SIG-M5 (cell line): ENCODE measurements around the gene STRN.
"Not testable (repeated sequence)": the region's sequence is repeated elsewhere in the genome, so short reads cannot be mapped to it uniquely, and the experiment has no call there.

ENCODE experiments used
- DNase-seq: peaks from one replicate; lab custom pipeline; 2025; lab: John Stamatoyannopoulos, UW

Gene STRN

GRCh38 chr2:36966370-36967235, at the start of gene STRN:
Gene STRN, minus strand, starts transcription at chr2:36966536. Its CDS starts 73 bp downstream, at chr2:36966463.
- peak; percentile 84 for DNase-seq

- no peak for DNase-seq
These were observed 46.9 kb upstream of the STRN start for GRCh38 chr2:37013315-37013641.

GRCh38 chr2:37011130-37011529, 44.8 kb upstream of the STRN start:
- no peak for DNase-seq

GRCh38 chr2:37005118-37005868, 39.0 kb upstream of the STRN start:
- no peak for DNase-seq

- DNase-seq = no peak
These were observed 34.7 kb upstream of the STRN start for GRCh38 chr2:37000988-37001556.

- DNase-seq = no peak
These were observed 34.0 kb upstream of the STRN start for GRCh38 chr2:37000318-37000717.

- not testable (repeated sequence) for DNase-seq
These were observed 33.1 kb upstream of the STRN start for GRCh38 chr2:36999416-36999815.

- no peak for DNase-seq
These were observed 27.7 kb upstream of the STRN start for GRCh38 chr2:36993841-36994620.

GRCh38 chr2:36988008-36988407, 21.7 kb upstream of the STRN start:
- no peak for DNase-seq

GRCh38 chr2:36982467-36982866, 16.1 kb upstream of the STRN start:
- DNase-seq = no peak

- no peak for DNase-seq
These were observed 15.6 kb upstream of the STRN start for GRCh38 chr2:36981911-36982310.

GRCh38 chr2:36979007-36979406, 12.7 kb upstream of the STRN start:
- DNase-seq = not testable (repeated sequence)

GRCh38 chr2:36976065-36976464, 9.7 kb upstream of the STRN start:
- DNase-seq = no peak

GRCh38 chr2:36975306-36975705, 9.0 kb upstream of the STRN start:
- no peak for DNase-seq

GRCh38 chr2:36973320-36973719, 7.0 kb upstream of the STRN start:
- no peak for DNase-seq

GRCh38 chr2:36971990-36972389, 5.7 kb upstream of the STRN start:
- DNase-seq = no peak

- no peak for DNase-seq
These were observed 1.0 kb upstream of the STRN start for GRCh38 chr2:36967236-36967876.

GRCh38 chr2:36965751-36966369, 476 bp downstream of the STRN start:
- DNase-seq = no peak

GRCh38 chr2:36965206-36965605, 1.1 kb downstream of the STRN start:
- DNase-seq = no peak

- no peak for DNase-seq
These were observed 1.8 kb downstream of the STRN start for GRCh38 chr2:36964496-36965058.

GRCh38 chr2:36963734-36964133, 2.6 kb downstream of the STRN start:
- DNase-seq = no peak
